ENCODE results near the gene CYB561D2. TPM values are rescaled to one million over a fixed set of nuclear protein-coding genes. Genes with fewer than 3 reads are reported as not detected.

Gene CYB561D2
- total and polyA plus RNA-seq, 4 experiments from 2014 or later: 39.6 to 68.3 (median 53.1) TPM

DNA sequence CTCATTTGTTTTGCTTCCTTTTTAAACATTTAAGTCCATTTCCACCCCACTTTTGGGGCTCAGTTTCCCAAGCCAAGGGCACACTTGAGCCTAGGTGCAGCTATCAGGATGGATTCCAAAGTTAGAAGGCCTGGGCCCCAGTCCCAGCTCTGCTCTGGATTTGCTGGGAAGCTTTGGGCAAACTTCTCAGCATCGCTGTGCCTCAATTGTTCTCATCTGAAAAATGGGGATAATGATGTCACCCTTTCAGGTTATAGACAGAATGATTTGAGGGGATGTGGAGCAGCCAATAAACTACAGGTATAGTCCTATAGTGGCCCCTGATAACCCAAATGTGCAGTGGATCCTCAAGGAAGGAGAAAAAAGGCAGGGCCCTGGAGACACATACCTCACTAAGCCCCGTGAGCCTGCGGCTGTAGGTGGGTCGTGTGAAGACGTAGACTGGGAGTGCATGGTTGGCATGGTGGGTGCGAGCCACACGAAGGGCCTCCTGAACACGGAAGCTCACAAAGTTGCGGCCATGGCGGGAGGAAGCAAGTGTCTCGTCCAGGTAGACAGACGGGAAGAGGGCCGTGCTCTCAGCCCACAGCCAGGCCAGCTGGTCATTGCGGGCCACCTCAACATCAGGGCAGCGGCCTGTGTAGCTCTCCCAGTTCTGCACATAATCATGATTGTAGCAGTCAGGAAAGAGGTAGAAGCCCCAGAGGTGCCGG lies 31.3 kb upstream of the CYB561D2 start:
- H3K27me3 Mint-ChIP-seq: no peaks in the 10 kb centered on the region
- H3K4me1 Mint-ChIP-seq: peaks cover 24 to 58% (median 39%) of the 10 kb centered on the region in 4 donors
- H3K27ac Mint-ChIP-seq: peak overlapping the region in 3 of 7 donors; percentile 22 to 81 (median 72)
- ChIA-PET POLR2A (ENCODE audit: partially characterized antibody) (interaction anchor here (2.9 to 14.4 kb wide), 4 partner anchors 10 to 27 kb away, joined by 10 to 144 read pairs (median 60); partner anchors contain the start of genes HYAL3, IFRD2, NAA80 and TUSC2), CTCF (ENCODE audit: partially characterized antibody) (interaction anchor here (0.6 to 2.4 kb wide), 4 partner anchors 8 to 125 kb away, joined by 3 to 5 read pairs (median 3); partner anchors contain the start of gene TUSC2)
- H3K27me3 ChIP-seq (ENCODE audit: insufficient read depth, low read length): no peaks in the 10 kb centered on the region
- H3K4me3 Mint-ChIP-seq: peak overlapping the region in 7 of 8 donors; percentile 29 to 80 (median 48)
- peaks cover 49% of the 10 kb centered on the region for H3K4me1 ChIP-seq (ENCODE audit: insufficient read depth, low read length)
- peaks cover 0 to 2% of the 10 kb centered on the region in 2 donors for H3K36me3 Mint-ChIP-seq
- no peak overlapping the region for H3K27ac ChIP-seq (ENCODE audit: low read depth, low read length)
- H3K36me3 ChIP-seq (ENCODE audit: insufficient read depth, low read length): no peaks in the 10 kb centered on the region
- no peak overlapping the region for H3K4me3 ChIP-seq (ENCODE audit: low read length in 2 of 2)
- DNase-seq: peak in 1 of 5 donors; percentile 31
- no peaks in the 10 kb centered on the region for H3K9me3 Mint-ChIP-seq
- intact Hi-C loops (cut with micrococcal nuclease): loop anchor here (5.0 kb wide), 1 partner anchor 847 kb away; the partner anchor contains the start of gene DAG1
- no peaks in the 10 kb centered on the region for H3K9me3 ChIP-seq (ENCODE audit: control insufficient read depth in 1 of 2, low read length in 2 of 2)

- Histone ChIP-seq H3K36me3 (ENCODE audit: insufficient read depth, low read length) (no peaks in the 10 kb centered on the region), H3K9me3 (ENCODE audit: control insufficient read depth in 1 of 2, low read length in 2 of 2) (no peaks in the 10 kb centered on the region), H3K27me3 (ENCODE audit: insufficient read depth, low read length) (no peaks in the 10 kb centered on the region), H3K27ac (ENCODE audit: low read depth, low read length) (peak overlapping the region; percentile 73), H3K4me1 (ENCODE audit: insufficient read depth, low read length) (peaks cover 49% of the 10 kb centered on the region), H3K4me3 (ENCODE audit: low read length in 2 of 2) (peak overlapping the region; percentile 74 to 87)
- H3K27ac Mint-ChIP-seq: peak overlapping the region; percentile 41 to 97 (median 93)
- intact Hi-C loops (cut with micrococcal nuclease): loop anchor here (2.0 to 5.0 kb wide), 2 partner anchors 93 to 848 kb away; partner anchors contain the start of gene DAG1
- H3K9me3 Mint-ChIP-seq: no peaks in the 10 kb centered on the region
- peaks cover 0 to 8% of the 10 kb centered on the region in 2 donors for H3K36me3 Mint-ChIP-seq
- H3K27me3 Mint-ChIP-seq: no peaks in the 10 kb centered on the region
- ChIA-PET POLR2A (ENCODE audit: partially characterized antibody) (interaction anchor here (1.3 to 14.4 kb wide), 5 partner anchors 16 to 28 kb away, joined by 3 to 144 read pairs (median 10); partner anchors contain the start of genes HYAL3, IFRD2, NAA80 and RASSF1), CTCF (ENCODE audit: partially characterized antibody) (interaction anchor here (1.0 to 5.6 kb wide), 5 partner anchors 14 to 125 kb away, joined by 3 to 37 read pairs (median 5); partner anchors contain the start of genes HYAL3 and NAA80)
- peak in 1 of 5 donors; percentile 25 for DNase-seq
- H3K4me1 Mint-ChIP-seq: peaks cover 25 to 62% (median 44%) of the 10 kb centered on the region in 4 donors
- peak overlapping the region; percentile 86 to 95 (median 94) for H3K4me3 Mint-ChIP-seq
These were observed 30.6 kb upstream of the CYB561D2 start for GRCh38 chr3:50319894-50320625.

DNA sequence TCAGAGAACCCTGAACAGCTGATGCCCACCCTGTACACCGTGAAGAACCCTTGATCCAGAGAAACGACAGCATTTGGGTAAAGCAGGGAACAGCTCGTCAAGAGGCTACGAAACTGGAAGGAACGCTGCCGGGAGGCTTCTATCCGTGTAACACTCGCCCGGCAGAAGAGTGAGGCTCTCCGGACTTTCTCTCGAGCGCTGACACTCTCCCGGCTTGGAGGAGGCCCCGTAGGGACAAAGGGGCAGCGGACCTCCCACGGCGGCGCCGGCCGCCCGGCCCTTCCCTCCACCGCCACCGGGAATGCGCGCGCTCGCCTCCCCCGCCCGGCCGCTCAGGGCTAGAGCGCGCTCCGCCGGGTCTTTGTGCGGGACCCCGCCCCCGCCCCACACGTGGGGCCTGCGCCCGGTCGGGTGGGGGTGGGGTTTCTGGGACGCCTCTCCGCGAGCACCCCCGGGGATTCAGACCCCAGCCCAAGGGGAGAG lies 29.8 kb upstream of the CYB561D2 start:
- Mint-ChIP-seq H3K4me1 (peaks cover 22 to 62% (median 42%) of the 10 kb centered on the region in 4 donors), H3K27ac (peak overlapping the region in 6 of 7 donors; percentile 81 to 97 (median 94))
- DNase-seq: no peak

DNA sequence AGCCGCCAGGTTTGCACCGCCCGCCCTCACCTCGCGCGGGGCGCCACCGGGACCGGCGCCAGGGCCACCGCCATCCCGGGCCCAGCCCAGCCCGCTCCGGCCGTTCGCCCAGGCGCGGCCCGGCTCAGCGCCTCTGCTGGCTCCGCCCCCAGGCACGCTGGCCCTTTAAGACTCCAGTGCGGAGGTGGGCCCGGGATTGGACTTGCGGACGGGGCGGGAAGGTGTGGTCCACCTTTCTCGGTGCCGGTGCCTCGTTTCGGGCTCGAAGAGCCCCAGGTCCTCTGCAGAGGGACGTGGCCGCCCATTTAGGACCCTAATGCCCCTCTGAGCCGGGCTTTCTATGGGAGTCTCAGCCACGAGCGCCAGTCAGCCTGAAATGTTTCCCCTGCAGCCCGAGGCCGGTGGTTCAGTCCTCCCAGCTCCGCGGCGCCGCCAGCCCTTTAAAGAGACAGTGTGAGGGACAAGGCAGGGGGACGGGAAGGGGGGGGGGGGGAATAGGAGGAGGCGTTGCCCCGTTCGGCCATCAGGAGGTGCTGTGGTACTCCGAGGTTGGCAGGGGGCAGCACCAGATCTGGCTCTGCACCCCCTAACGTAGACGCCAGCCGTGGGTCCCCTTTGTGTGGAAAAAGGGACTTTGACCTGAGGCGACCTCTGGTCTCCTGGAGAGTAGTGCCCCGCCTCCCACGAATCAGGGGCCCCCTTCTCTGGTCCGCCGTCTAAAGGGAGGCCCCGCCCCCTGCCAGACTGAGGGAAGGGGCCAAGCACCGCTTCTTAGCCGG lies 29.1 kb upstream of the CYB561D2 start:
- no peaks in the 10 kb centered on the region for H3K27me3 ChIP-seq (ENCODE audit: insufficient read depth, low read length)
- CTCF ChIA-PET (ENCODE audit: partially characterized antibody): interaction anchor here (1.0 to 5.6 kb wide), 5 partner anchors 10 to 29 kb away, joined by 3 to 37 read pairs (median 6); partner anchors contain the start of genes HYAL3, IFRD2 and NAA80
- H3K27me3 Mint-ChIP-seq: no peaks in the 10 kb centered on the region
- H3K4me3 Mint-ChIP-seq: peak overlapping the region; percentile 80 to 90 (median 86)
- no peaks in the 10 kb centered on the region for H3K9me3 ChIP-seq (ENCODE audit: control insufficient read depth in 1 of 2, low read length in 2 of 2)
- no peaks in the 10 kb centered on the region for H3K9me3 Mint-ChIP-seq
- peaks cover 38% of the 10 kb centered on the region for H3K4me1 ChIP-seq (ENCODE audit: insufficient read depth, low read length)
- peak overlapping the region; percentile 23 to 87 for H3K4me3 ChIP-seq (ENCODE audit: low read length in 2 of 2)
- H3K36me3 Mint-ChIP-seq: peaks cover 0 to 15% of the 10 kb centered on the region in 2 donors
- POLR2A ChIA-PET (ENCODE audit: partially characterized antibody): interaction anchor here (0.6 to 14.4 kb wide), 10 partner anchors 11 to 212 kb away, joined by 3 to 144 read pairs (median 4); partner anchors contain the start of genes CYB561D2, HYAL3, IFRD2 and NAA80
- H3K27ac ChIP-seq (ENCODE audit: low read depth, low read length): peak overlapping the region; percentile 73
- intact Hi-C loops (cut with micrococcal nuclease): loop anchor here (1.0 to 2.0 kb wide), 4 partner anchors 16 to 95 kb away; partner anchors contain the start of genes HYAL3, IFRD2 and NAA80
- peaks cover 18 to 57% (median 38%) of the 10 kb centered on the region in 4 donors for H3K4me1 Mint-ChIP-seq
- DNase-seq: peak; percentile 80 to 88 (median 83)
- peaks cover 10% of the 10 kb centered on the region for H3K36me3 ChIP-seq (ENCODE audit: insufficient read depth, low read length)
- H3K27ac Mint-ChIP-seq: peak overlapping the region; percentile 90 to 95 (median 93)

More for the DNA sequence above, 29.8 kb upstream of the CYB561D2 start:
- intact Hi-C loops (cut with micrococcal nuclease): loop anchor here (1.0 to 2.0 kb wide), 4 partner anchors 16 to 94 kb away; partner anchors contain the start of genes HYAL3, IFRD2 and NAA80
- no peaks in the 10 kb centered on the region for H3K9me3 Mint-ChIP-seq
- POLR2A ChIA-PET (ENCODE audit: partially characterized antibody): interaction anchor here (0.6 to 14.4 kb wide), 8 partner anchors 15 to 212 kb away, joined by 3 to 144 read pairs (median 4); partner anchors contain the start of genes CYB561D2, HYAL3, IFRD2 and NAA80
- peak overlapping the region; percentile 86 to 95 (median 94) for H3K4me3 Mint-ChIP-seq
- H3K27me3 Mint-ChIP-seq: no peaks in the 10 kb centered on the region
- Histone ChIP-seq H3K9me3 (ENCODE audit: control insufficient read depth in 1 of 2, low read length in 2 of 2) (no peaks in the 10 kb centered on the region), H3K4me1 (ENCODE audit: insufficient read depth, low read length) (peaks cover 45% of the 10 kb centered on the region), H3K27ac (ENCODE audit: low read depth, low read length) (peak overlapping the region; percentile 73), H3K4me3 (ENCODE audit: low read length in 2 of 2) (peak overlapping the region; percentile 74 to 87), H3K27me3 (ENCODE audit: insufficient read depth, low read length) (no peaks in the 10 kb centered on the region), H3K36me3 (ENCODE audit: insufficient read depth, low read length) (peaks cover 6% of the 10 kb centered on the region)
- peaks cover 0 to 14% of the 10 kb centered on the region in 2 donors for H3K36me3 Mint-ChIP-seq
- CTCF ChIA-PET (ENCODE audit: partially characterized antibody): interaction anchor here (1.0 to 5.6 kb wide), 6 partner anchors 10 to 94 kb away, joined by 3 to 37 read pairs (median 6); partner anchors contain the start of genes HYAL3, IFRD2 and NAA80

DNA sequence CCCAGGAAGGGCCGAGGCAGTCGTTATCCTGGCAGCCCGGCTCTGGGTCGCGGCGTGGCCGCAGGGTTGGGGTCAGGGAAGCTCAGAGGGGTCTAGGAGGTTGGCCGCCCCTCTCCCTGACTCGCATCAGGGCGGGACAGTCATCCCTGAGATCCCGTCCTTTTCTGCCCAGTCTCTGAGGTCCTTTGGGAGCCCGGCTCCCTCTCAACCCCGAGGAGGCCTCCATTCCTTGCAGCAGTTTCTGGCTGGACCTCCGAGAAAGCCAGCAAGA lies 28.6 kb upstream of the CYB561D2 start:
- no peak for DNase-seq
- Mint-ChIP-seq H3K27ac (peak overlapping the region in 2 of 7 donors; percentile 78 to 90), H3K36me3 (peaks cover 0 to 15% of the 10 kb centered on the region in 2 donors), H3K4me3 (peak overlapping the region in 4 of 8 donors; percentile 80 to 86 (median 84)), H3K9me3 (no peaks in the 10 kb centered on the region), H3K27me3 (no peaks in the 10 kb centered on the region), H3K4me1 (peaks cover 16 to 57% (median 36%) of the 10 kb centered on the region in 4 donors)
- Histone ChIP-seq H3K4me1 (ENCODE audit: insufficient read depth, low read length) (peaks cover 37% of the 10 kb centered on the region), H3K9me3 (ENCODE audit: control insufficient read depth in 1 of 2, low read length in 2 of 2) (no peaks in the 10 kb centered on the region), H3K36me3 (ENCODE audit: insufficient read depth, low read length) (peaks cover 10% of the 10 kb centered on the region), H3K27ac (ENCODE audit: low read depth, low read length) (peak overlapping the region; percentile 73), H3K27me3 (ENCODE audit: insufficient read depth, low read length) (no peaks in the 10 kb centered on the region), H3K4me3 (ENCODE audit: low read length in 2 of 2) (peak overlapping the region; percentile 23 to 87)
- intact Hi-C loops (cut with micrococcal nuclease): no loop called here
- POLR2A ChIA-PET (ENCODE audit: partially characterized antibody): interaction anchor here (0.6 to 14.4 kb wide), 7 partner anchors 10 to 37 kb away, joined by 3 to 144 read pairs (median 4); partner anchors contain the start of genes CYB561D2, HYAL3, NAA80 and NPRL2
- CTCF ChIA-PET (ENCODE audit: partially characterized antibody): interaction anchor here (0.5 to 5.6 kb wide), 4 partner anchors 15 to 220 kb away, joined by 3 to 37 read pairs (median 10); partner anchors contain the start of genes HYAL3, IFRD2 and NAA80

Measured in CD4-positive, alpha-beta memory T cell (primary cell).